Activated T-cell treated with anti-CD3 and anti-CD28 coated beads for 24 hours (primary cell): Measurements from ENCODE around the gene LRG1.

ENCODE experiments used
- DNase-seq: peaks from one replicate; pipeline ENCODE4 v3.0.0-alpha.2; 2020; ENCODE audit warnings: low read depth

LRG1 gene

GRCh38 chr19:4539693-4540581 lies at the start of gene LRG1:
Gene LRG1, minus strand, starts transcription at chr19:4540036. Its CDS starts 23 bp downstream, at chr19:4540013.
- no peak for DNase-seq

- DNase-seq: no peak
Observed at GRCh38 chr19:4588291-4588761, 48.5 kb upstream of the LRG1 start.

- DNase-seq: no peak
Observed at GRCh38 chr19:4587527-4587926, 47.7 kb upstream of the LRG1 start.

- DNase-seq: no peak
Observed at GRCh38 chr19:4586691-4587090, 46.9 kb upstream of the LRG1 start.

GRCh38 chr19:4586245-4586644 lies 46.4 kb upstream of the LRG1 start:
- DNase-seq: no peak

- DNase-seq: no peak
Observed at GRCh38 chr19:4585556-4585955, 45.7 kb upstream of the LRG1 start.

- no peak for DNase-seq
Observed at GRCh38 chr19:4584670-4585460, 45.0 kb upstream of the LRG1 start.

GRCh38 chr19:4583961-4584669 lies 44.3 kb upstream of the LRG1 start:
- DNase-seq: no peak

- DNase-seq: no peak
Observed at GRCh38 chr19:4582980-4583842, 43.4 kb upstream of the LRG1 start.

GRCh38 chr19:4581666-4582553 lies 42.1 kb upstream of the LRG1 start:
- peak; percentile 7 for DNase-seq

GRCh38 chr19:4580961-4581665 lies 41.3 kb upstream of the LRG1 start:
- DNase-seq: no peak

GRCh38 chr19:4580021-4580901 lies 40.4 kb upstream of the LRG1 start:
- DNase-seq: no peak

- no peak for DNase-seq
Observed at GRCh38 chr19:4579389-4579788, 39.6 kb upstream of the LRG1 start.

GRCh38 chr19:4578552-4579248 lies 38.9 kb upstream of the LRG1 start:
- DNase-seq: no peak

- no peak for DNase-seq
Observed at GRCh38 chr19:4577020-4577782, 37.4 kb upstream of the LRG1 start.

- peak; percentile 42 for DNase-seq
Observed at GRCh38 chr19:4576016-4576933, 36.4 kb upstream of the LRG1 start.
